Naive thymus-derived CD8-positive, alpha-beta T cell (primary cell): Measurements from ENCODE around the gene SCIN. TPM values are rescaled to one million over a fixed set of nuclear protein-coding genes. Genes with fewer than 3 reads are reported as not detected.
"Not testable (repeated sequence)": the region's sequence is repeated elsewhere in the genome, so short reads cannot be mapped to it uniquely, and the experiment has no call there.

Source experiments
- ATAC-seq, 2 donors: fragments of 150-1000 bp; cut with Tn5 transposase in 1 of 2; sonication (Bioruptor Pico), chemical (Tn5 transposase) in 1 of 2; 1 replicate in 1 of 2; 2 replicates in 1 of 2; pipeline ENCODE4 v1.10.0; 2021; ENCODE audit warnings: mild to moderate bottlenecking in 2 of 2, moderate library complexity in 2 of 2
- POLR2A ChIA-PET: fragments of 350-600 bp; sonication (Branson Sonifier 250); formaldehyde crosslinking; loops from one replicate; lab custom pipeline; 2021; ENCODE audit warnings: antibody characterized with exemption; lab: Charles Lee
- DNase-seq, 10 donors: peaks; one replicate each; pipeline versions ENCODE4 v3.0.0 to v3.0.0-alpha.2; 2020 to 2022
- H3K27ac Mint-ChIP-seq, 10 donors: one replicate each; pipeline ENCODE4 v1.8.0; 2020 to 2022; ENCODE audit warnings: mild to moderate bottlenecking in 10 of 10, mixed read lengths in 10 of 10, moderate library complexity in 4 of 10, inconsistent platforms in 1 of 10
- H3K27me3 Mint-ChIP-seq, 5 donors: one replicate each; pipeline ENCODE4 v1.8.0; 2021 to 2022; ENCODE audit warnings: mixed read lengths in 5 of 5
- H3K36me3 Mint-ChIP-seq, 3 donors: one replicate each; pipeline ENCODE4 v1.8.0; 2020 to 2022; ENCODE audit warnings: mixed read lengths in 3 of 3, mild to moderate bottlenecking in 2 of 3, inconsistent platforms in 1 of 3
- H3K4me1 Mint-ChIP-seq, 4 donors: one replicate each; pipeline ENCODE4 v1.8.0; 2021 to 2022; ENCODE audit warnings: mixed read lengths in 4 of 4
- H3K4me3 Mint-ChIP-seq, 10 donors: one replicate each; pipeline ENCODE4 v1.8.0; 2020 to 2022; ENCODE audit warnings: mild to moderate bottlenecking in 10 of 10, mixed read lengths in 10 of 10, moderate library complexity in 6 of 10, inconsistent platforms in 1 of 10
- H3K9me3 Mint-ChIP-seq, 9 donors: one replicate each; pipeline ENCODE4 v1.8.0; 2020 to 2022; ENCODE audit warnings: mixed read lengths in 9 of 9, mild to moderate bottlenecking in 3 of 9, inconsistent platforms in 1 of 9, moderate library complexity in 1 of 9
- polyA plus RNA-seq, 3 donors: library from polyadenylated mRNA; unstranded; fragments of 300-500 nt; fragmentation: Illumina TruSeq; gene quantifications; one replicate each; pipeline ENCODE4 v1.2.3, GENCODE V29; 2021
- total RNA-seq, 8 experiments: library from RNA in 2 of 8; stranded (reverse) in 2 of 8; gene quantifications; one replicate each; pipeline ENCODE4 v1.2.3 and lab custom pipeline; 2021 to 2026

The SCIN gene
- total and polyA plus RNA-seq, 5 experiments from 2014 or later: 0.10 to 0.41 (median 0.38) TPM; not detected in 2

GRCh38 chr7:12645212-12645611 is 74.7 kb downstream of the SCIN start:
- H3K4me3 Mint-ChIP-seq, POLR2A ChIA-PET, H3K4me1 Mint-ChIP-seq, DNase-seq, H3K27me3 Mint-ChIP-seq, H3K36me3 Mint-ChIP-seq, H3K9me3 Mint-ChIP-seq, H3K27ac Mint-ChIP-seq, ATAC-seq: not testable (repeated sequence)

GRCh38 chr7:12646139-12646538 is 75.6 kb downstream of the SCIN start:
- Mint-ChIP-seq H3K27me3 (no peaks in the 10 kb centered on the region), H3K4me1 (no peaks in the 10 kb centered on the region), H3K27ac (no peak overlapping the region), H3K36me3 (no peaks in the 10 kb centered on the region), H3K9me3 (no peaks in the 10 kb centered on the region), H3K4me3 (no peak overlapping the region)
- POLR2A ChIA-PET: no interaction called here
- ATAC-seq (no peak), DNase-seq (no peak)

GRCh38 chr7:12647364-12648219 is 77.1 kb downstream of the SCIN start:
- POLR2A ChIA-PET: no interaction called here
- ATAC-seq (no peak), DNase-seq (no peak)
- Mint-ChIP-seq H3K9me3 (no peaks in the 10 kb centered on the region), H3K27me3 (no peaks in the 10 kb centered on the region), H3K36me3 (no peaks in the 10 kb centered on the region), H3K4me3 (no peak overlapping the region), H3K4me1 (no peaks in the 10 kb centered on the region), H3K27ac (no peak overlapping the region)

GRCh38 chr7:12648704-12649261 is 78.3 kb downstream of the SCIN start:
- Mint-ChIP-seq H3K4me1 (no peaks in the 10 kb centered on the region), H3K4me3 (no peak overlapping the region), H3K27ac (no peak overlapping the region), H3K27me3 (no peaks in the 10 kb centered on the region), H3K9me3 (no peaks in the 10 kb centered on the region), H3K36me3 (no peaks in the 10 kb centered on the region)
- DNase-seq (no peak), ATAC-seq (no peak)
- POLR2A ChIA-PET: no interaction called here

- Mint-ChIP-seq H3K36me3 (no peaks in the 10 kb centered on the region), H3K9me3 (no peaks in the 10 kb centered on the region), H3K27me3 (no peaks in the 10 kb centered on the region), H3K4me3 (no peak overlapping the region), H3K4me1 (no peaks in the 10 kb centered on the region), H3K27ac (no peak overlapping the region)
- DNase-seq: no peak
- no peak for ATAC-seq
- POLR2A ChIA-PET: no interaction called here
Measured at GRCh38 chr7:12649348-12649747, 78.8 kb downstream of the SCIN start.

- no peak overlapping the region for H3K27ac Mint-ChIP-seq
- DNase-seq: no peak
- POLR2A ChIA-PET: no interaction called here
- no peak for ATAC-seq
- no peak overlapping the region for H3K4me3 Mint-ChIP-seq
- no peaks in the 10 kb centered on the region for H3K36me3 Mint-ChIP-seq
- H3K9me3 Mint-ChIP-seq: no peaks in the 10 kb centered on the region
- H3K27me3 Mint-ChIP-seq: no peaks in the 10 kb centered on the region
- no peaks in the 10 kb centered on the region for H3K4me1 Mint-ChIP-seq
Measured at GRCh38 chr7:12650080-12650479, 79.6 kb downstream of the SCIN start.

- Mint-ChIP-seq H3K27ac (no peak overlapping the region), H3K4me1 (no peaks in the 10 kb centered on the region), H3K4me3 (no peak overlapping the region), H3K36me3 (no peaks in the 10 kb centered on the region), H3K27me3 (no peaks in the 10 kb centered on the region), H3K9me3 (no peaks in the 10 kb centered on the region)
- ATAC-seq: no peak
- DNase-seq: no peak
- POLR2A ChIA-PET: interaction anchor here (0.6 kb wide), 1 partner anchor 67 kb away, joined by 3 read pairs; no protein-coding TSS in a partner anchor
Measured at GRCh38 chr7:12653110-12653509, 82.6 kb downstream of the SCIN start.

- Mint-ChIP-seq H3K4me1 (no peaks in the 10 kb centered on the region), H3K36me3 (no peaks in the 10 kb centered on the region), H3K4me3 (no peak overlapping the region), H3K27me3 (no peaks in the 10 kb centered on the region), H3K27ac (no peak overlapping the region), H3K9me3 (no peaks in the 10 kb centered on the region)
- DNase-seq (no peak), ATAC-seq (no peak)
- POLR2A ChIA-PET: interaction anchor here (0.6 kb wide), 1 partner anchor 66 kb away, joined by 3 read pairs; no protein-coding TSS in a partner anchor
Measured at GRCh38 chr7:12653518-12653917, 83.0 kb downstream of the SCIN start.

- no peaks in the 10 kb centered on the region for H3K36me3 Mint-ChIP-seq
Measured at GRCh38 chr7:12655161-12655560, 84.6 kb downstream of the SCIN start.

GRCh38 chr7:12660423-12660822 is 89.9 kb downstream of the SCIN start:
- H3K4me3 Mint-ChIP-seq, DNase-seq, H3K27ac Mint-ChIP-seq, H3K27me3 Mint-ChIP-seq, H3K9me3 Mint-ChIP-seq, ATAC-seq, POLR2A ChIA-PET, H3K36me3 Mint-ChIP-seq, H3K4me1 Mint-ChIP-seq: not testable (repeated sequence)

More at GRCh38 chr7:12655161-12655560, 84.6 kb downstream of the SCIN start:
- Mint-ChIP-seq H3K27ac (no peak overlapping the region), H3K4me3 (no peak overlapping the region), H3K27me3 (peaks cover 0 to 4% (median 0%) of the 10 kb centered on the region in 5 donors), H3K4me1 (no peaks in the 10 kb centered on the region), H3K9me3 (no peaks in the 10 kb centered on the region)
- POLR2A ChIA-PET: no interaction called here
- no peak for ATAC-seq
- no peak for DNase-seq

GRCh38 chr7:12660986-12661385 is 90.5 kb downstream of the SCIN start:
- H3K9me3 Mint-ChIP-seq, H3K27me3 Mint-ChIP-seq, H3K4me1 Mint-ChIP-seq, H3K27ac Mint-ChIP-seq, ATAC-seq, H3K4me3 Mint-ChIP-seq, POLR2A ChIA-PET, DNase-seq, H3K36me3 Mint-ChIP-seq: not testable (repeated sequence)

- peaks cover 0 to 4% (median 0%) of the 10 kb centered on the region in 5 donors for H3K27me3 Mint-ChIP-seq
- ATAC-seq: no peak
- POLR2A ChIA-PET: interaction anchor here (0.5 kb wide), 1 partner anchor 24 kb away, joined by 3 read pairs; no protein-coding TSS in a partner anchor
Measured at GRCh38 chr7:12661581-12661980, 91.1 kb downstream of the SCIN start.

GRCh38 chr7:12670000-12670729 is 99.6 kb downstream of the SCIN start:
- Mint-ChIP-seq H3K9me3 (no peaks in the 10 kb centered on the region), H3K4me1 (peaks cover 2 to 27% (median 4%) of the 10 kb centered on the region in 4 donors), H3K27me3 (no peaks in the 10 kb centered on the region), H3K4me3 (peak overlapping the region in 1 of 10 donors; percentile 39), H3K27ac (peak overlapping the region in 1 of 10 donors; percentile 26), H3K36me3 (no peaks in the 10 kb centered on the region)
- no peak for DNase-seq
- POLR2A ChIA-PET: no interaction called here
- ATAC-seq: no peak

More at GRCh38 chr7:12661581-12661980, 91.1 kb downstream of the SCIN start:
- no peaks in the 10 kb centered on the region for H3K4me1 Mint-ChIP-seq
- no peak overlapping the region for H3K27ac Mint-ChIP-seq
- no peaks in the 10 kb centered on the region for H3K36me3 Mint-ChIP-seq
- DNase-seq: no peak
- no peak overlapping the region for H3K4me3 Mint-ChIP-seq
- no peaks in the 10 kb centered on the region for H3K9me3 Mint-ChIP-seq
